Astrocyte (in vitro differentiated cells and primary cell): ENCODE data around the gene WIZ.

ENCODE experiments used
- EZH2 ChIP-seq: IDR thresholded peaks from 2 replicates; pipeline ENCODE4 v1.6.1; 2012; ENCODE audit warnings: mild to moderate bottlenecking, low read length, inconsistent platforms; ENCODE audit not compliant: insufficient read depth
- TF ChIP-seq, protein P1 (sequence below): IDR thresholded peaks from 2 replicates; pipeline ENCODE4 v1.5.1; 2011; ENCODE audit warnings: low read depth, mild to moderate bottlenecking, inconsistent platforms, low read length, moderate library complexity; ENCODE audit not compliant: insufficient read depth

DNA sequence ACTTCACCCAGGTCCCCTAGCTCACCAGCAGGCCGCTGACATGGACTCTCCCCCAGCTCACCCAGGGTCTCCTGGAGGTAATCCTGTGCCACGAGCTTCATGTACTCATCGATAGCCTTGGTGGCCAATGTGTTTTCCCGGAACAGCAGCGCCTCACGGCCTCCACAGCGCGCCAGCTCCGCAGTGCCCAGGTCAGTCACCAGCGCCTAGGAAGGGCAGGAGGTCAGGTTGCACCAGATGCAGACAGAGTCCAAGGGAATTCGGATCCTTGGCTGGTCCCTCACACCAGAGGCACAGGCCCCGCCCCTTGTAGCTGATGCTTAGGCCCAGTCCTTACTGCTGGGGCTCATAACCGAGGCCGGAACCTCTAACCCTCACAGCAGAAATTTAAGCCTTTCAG lies 6.7 kb upstream of the WIZ start:
- TF ChIP-seq, protein P1, sequence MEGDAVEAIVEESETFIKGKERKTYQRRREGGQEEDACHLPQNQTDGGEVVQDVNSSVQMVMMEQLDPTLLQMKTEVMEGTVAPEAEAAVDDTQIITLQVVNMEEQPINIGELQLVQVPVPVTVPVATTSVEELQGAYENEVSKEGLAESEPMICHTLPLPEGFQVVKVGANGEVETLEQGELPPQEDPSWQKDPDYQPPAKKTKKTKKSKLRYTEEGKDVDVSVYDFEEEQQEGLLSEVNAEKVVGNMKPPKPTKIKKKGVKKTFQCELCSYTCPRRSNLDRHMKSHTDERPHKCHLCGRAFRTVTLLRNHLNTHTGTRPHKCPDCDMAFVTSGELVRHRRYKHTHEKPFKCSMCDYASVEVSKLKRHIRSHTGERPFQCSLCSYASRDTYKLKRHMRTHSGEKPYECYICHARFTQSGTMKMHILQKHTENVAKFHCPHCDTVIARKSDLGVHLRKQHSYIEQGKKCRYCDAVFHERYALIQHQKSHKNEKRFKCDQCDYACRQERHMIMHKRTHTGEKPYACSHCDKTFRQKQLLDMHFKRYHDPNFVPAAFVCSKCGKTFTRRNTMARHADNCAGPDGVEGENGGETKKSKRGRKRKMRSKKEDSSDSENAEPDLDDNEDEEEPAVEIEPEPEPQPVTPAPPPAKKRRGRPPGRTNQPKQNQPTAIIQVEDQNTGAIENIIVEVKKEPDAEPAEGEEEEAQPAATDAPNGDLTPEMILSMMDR, result no peak
- no peak for TF ChIP-seq EZH2
